Upper lobe of left lung (tissue), 4 donors: ENCODE results near the gene TMEM94.

Experiments
- POLR2A ChIP-seq, 4 donors: fragments of 450-650 bp; IDR thresholded peaks; one replicate each; pipeline ENCODE4 v1.5.1; 2016 to 2017; ENCODE audit warnings: antibody characterized with exemption in 4 of 4, mild to moderate bottlenecking in 2 of 4
- TF ChIP-seq, protein P1 (sequence below), 6 experiments: fragments of 450-650 bp in 4 of 6; fragments of 200-600 bp in 2 of 6; sonication (generic) in 2 of 6; IDR thresholded peaks; one replicate each; pipeline ENCODE4 v1.5.1; 2016 to 2019; ENCODE audit warnings: antibody characterized with exemption in 6 of 6

- no peak for TF ChIP-seq POLR2A (IDR thresholded peaks at IDR 0.05)
- TF ChIP-seq, protein P1, sequence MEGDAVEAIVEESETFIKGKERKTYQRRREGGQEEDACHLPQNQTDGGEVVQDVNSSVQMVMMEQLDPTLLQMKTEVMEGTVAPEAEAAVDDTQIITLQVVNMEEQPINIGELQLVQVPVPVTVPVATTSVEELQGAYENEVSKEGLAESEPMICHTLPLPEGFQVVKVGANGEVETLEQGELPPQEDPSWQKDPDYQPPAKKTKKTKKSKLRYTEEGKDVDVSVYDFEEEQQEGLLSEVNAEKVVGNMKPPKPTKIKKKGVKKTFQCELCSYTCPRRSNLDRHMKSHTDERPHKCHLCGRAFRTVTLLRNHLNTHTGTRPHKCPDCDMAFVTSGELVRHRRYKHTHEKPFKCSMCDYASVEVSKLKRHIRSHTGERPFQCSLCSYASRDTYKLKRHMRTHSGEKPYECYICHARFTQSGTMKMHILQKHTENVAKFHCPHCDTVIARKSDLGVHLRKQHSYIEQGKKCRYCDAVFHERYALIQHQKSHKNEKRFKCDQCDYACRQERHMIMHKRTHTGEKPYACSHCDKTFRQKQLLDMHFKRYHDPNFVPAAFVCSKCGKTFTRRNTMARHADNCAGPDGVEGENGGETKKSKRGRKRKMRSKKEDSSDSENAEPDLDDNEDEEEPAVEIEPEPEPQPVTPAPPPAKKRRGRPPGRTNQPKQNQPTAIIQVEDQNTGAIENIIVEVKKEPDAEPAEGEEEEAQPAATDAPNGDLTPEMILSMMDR (IDR thresholded peaks at IDR 0.05), result no peak
Observed at GRCh38 chr17:75499313-75500022, 43.0 kb downstream of the TMEM94 start.
